ENCODE data around the gene MDFIC.

The MDFIC gene

DNA sequence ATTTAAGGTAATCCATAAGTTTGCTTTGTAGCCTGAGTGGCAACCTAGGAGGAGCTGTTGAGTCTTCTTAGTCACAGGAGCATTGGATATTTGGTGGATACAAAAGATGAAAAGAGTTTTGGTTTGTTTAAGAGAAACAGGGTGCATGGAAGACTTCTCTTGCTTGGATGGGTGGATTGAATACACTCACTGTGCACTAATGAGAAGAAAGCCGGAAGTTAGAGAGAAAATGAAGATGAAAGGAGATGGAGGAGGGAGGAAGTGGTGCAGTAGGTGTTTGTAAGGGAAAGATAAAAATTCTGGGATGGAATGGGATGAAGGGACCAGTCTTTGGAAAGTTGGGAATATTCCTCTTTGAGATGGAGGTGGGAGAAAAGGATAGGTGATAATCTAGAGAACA is 7.7 kb downstream of the MDFIC start:
- DNase-seq = no peak

DNA sequence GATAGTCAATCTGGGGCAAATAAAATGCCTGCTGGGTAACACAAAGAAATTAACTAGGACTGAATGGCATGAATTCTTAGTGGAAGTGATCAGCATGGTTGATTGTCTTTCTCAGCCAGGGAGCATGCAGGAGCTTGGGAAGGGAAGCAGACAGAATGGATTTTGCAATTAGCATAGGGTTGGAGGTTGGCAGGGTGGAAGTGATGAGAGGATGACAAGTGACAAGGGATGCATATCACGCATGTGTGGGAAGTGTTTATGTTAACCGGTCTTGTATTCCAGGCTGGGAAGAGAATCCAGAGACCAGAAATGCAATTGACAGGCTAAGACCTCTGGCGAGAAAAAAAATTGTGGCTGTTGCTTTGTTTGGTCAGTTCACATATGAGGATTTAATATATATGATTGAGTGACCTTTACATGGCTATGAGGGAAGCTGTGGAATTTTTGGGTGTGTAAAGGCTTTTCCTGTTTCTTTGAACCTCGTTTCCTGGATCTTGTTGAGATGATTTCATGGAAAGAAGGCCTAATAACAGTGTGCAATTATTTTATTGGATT is 8.3 kb downstream of the MDFIC start:
- DNase-seq = no peak

DNA sequence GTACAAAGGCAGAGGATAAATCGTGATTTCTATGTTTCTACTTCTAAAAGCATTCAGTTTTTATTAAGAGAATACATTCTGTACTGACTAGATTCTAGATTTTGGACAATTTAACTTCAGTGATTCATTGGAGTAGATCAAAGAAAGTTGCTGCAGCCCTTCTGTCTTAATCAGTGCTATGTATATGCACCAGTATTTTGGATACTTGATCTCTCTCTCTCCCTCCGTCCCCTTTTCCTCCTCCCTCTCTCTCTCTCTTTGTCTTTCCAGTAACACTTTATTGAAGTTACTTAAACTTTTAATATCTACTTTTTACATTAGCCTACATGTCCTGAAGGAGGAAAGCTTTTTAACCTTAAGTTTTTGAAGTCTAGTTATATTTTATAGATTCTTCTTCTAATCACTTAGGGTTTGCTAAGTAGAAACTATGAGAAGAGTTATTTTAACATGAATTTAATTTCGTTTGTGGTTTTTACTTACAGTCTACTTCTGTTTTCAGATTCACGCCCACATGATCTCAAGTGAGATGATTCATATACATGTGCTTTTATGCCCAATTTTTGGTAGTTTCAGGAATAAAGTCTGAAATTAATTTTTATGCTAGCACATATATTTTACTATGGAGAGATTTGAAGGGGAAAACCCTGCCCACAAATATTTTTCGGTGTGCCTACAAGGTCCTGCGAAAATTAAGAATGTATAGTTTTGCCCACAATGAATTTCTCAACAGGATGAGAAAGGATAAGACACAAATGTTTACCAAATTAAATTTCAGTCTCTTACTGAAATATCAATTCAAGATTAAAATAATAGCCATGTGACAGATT is 9.1 kb downstream of the MDFIC start:
- DNase-seq = no peak

- peak; percentile 55 for DNase-seq
Measured at GRCh38 chr7:114931656-114932011, 9.7 kb downstream of the MDFIC start.

DNA sequence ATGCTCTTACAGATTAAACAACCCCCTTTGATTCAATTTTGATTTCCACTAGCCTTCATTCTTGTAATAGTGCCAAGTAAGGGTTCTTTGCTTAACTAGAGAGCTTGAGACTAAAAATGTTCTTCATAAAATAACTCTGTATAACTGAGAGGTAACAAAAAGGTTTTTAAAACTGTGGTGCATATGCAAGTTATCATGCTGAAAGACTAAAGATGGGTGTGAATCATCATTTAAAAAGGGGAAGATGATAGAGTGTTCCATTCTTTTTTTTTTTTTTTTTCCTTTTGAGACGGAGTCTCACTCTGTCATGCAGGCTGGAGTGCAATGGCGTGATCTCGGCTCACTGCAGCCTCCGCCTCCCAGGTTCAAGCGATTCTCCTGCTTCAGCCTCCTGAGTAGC is 11.1 kb downstream of the MDFIC start:
- no peak for DNase-seq

GRCh38 chr7:114933658-114934057 is 11.8 kb downstream of the MDFIC start:
- no peak for DNase-seq

GRCh38 chr7:114934086-114934485 is 12.2 kb downstream of the MDFIC start:
- DNase-seq = no peak

- no peak for DNase-seq
Measured at GRCh38 chr7:114934713-114935112, 12.8 kb downstream of the MDFIC start.

GRCh38 chr7:114936471-114936870 is 14.6 kb downstream of the MDFIC start:
- DNase-seq = no peak

DNA sequence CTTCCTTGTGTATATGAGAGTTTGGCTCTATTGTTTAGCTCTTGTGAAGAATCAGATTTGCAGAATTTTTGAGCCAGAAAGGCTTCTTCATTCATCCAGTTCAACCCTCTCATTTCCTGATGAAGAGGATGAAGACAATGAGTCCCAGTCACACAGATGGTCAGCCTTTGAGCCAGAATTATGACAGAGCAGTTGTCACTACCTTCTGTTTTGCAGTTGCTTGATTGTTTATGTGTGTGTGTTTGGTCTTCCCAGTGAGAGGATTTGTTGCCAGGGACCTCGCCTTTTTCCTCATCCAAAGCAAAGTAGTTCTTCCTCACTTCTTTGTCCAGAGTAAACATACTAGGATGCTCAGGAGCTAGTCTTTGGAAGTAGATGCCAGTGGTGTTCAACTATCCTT is 15.6 kb downstream of the MDFIC start:
- DNase-seq = no peak

DNA sequence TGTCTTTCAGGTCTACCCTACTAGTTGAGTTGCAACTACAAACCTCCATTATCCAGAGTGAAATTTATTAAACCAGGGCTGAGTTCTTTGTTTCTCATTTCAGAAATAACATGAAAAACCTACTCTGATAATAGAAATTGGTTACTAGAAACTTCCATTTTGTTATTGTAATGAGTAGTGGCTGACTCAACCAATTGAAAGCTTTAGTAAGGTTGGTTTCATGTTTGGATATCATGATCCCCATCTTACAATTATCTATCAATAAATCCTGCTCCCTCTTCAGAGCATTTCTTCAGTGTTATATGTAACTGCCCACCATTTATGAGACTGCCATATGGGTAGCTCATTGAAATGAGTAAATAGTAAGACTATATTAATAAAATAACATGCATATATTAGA is 16.9 kb downstream of the MDFIC start:
- DNase-seq = no peak

DNA sequence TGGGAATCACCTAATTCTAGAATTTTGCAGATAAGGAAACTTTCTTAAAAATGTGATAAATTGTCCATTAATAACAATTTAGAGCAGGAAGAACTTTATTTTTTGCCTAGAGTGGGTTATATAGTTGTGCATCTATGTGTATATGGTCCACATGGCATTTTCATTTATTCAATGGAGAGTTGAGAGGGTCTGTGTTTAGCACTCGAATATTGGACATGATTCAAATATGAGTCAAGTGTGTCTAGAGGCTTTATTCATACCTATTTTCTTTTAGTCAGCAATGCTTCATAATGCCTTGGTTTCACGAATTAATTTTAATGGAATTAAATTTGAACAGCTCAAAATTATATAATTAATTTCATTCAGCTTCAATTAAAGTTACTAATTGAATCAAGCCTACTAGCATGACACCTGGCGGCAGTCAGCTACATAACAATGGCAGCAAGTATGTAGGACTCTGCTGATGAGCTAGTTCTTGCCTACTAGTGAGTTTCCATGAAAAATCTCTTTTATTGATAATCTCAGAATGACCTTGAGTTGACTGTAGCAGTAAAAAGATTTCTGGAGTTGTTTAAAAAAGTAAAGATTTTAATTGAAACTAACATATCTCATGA is 17.7 kb downstream of the MDFIC start:
- DNase-seq = no peak

- no peak for DNase-seq
Measured at GRCh38 chr7:114940220-114940619, 18.3 kb downstream of the MDFIC start.

DNA sequence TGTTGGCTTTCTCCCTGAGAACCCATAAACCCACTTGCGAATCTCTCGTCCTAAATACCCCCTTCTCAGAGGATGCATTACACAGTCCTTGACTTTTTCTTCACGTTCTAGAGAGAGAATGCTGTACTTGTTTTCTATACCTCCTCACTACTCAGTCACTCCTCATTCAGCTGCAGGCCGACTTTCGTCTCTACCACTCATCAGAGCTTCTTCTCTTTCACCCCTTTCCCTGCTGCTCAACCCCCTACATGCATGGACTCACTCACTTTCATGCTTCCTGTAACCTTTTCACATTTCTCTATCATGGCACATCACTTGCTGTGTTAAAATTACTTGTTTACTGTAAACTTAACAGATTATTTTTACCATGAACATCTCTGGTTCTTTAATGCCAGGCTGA is 19.8 kb downstream of the MDFIC start:
- DNase-seq = no peak

DNA sequence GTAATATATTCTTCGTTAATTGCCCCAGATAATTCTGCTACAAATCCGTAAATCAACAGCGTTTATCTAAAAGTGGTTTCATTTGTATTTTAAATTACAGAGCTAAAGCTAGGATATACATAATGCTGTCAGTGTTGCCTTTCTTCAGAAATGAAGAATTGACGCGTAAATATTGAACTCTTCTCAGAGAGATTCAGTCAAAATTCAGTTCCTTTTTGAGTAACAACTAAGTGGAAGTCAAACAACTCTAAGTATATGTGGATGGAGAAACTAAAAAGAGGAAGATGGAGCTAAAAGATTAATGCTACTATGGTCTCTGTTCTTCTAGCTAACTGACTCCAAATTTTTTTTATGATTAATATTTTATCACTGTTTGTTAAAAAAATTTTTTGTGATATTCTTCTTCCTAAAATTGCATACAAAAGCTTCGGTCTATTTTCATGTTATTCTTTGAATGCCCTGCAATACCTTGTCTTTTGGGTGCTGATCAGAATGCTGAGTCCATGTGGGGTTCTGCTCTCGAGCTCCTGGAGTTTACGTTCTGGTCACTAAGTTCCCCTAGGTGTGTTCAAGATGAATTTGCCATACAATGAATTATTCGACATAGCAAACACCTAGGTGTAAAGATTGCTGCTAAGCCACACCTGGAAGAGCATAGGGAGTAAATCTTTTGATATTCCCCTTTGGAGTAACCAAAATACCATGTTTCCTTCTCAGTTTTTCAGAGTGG is 20.7 kb downstream of the MDFIC start:
- DNase-seq = no peak

DNA sequence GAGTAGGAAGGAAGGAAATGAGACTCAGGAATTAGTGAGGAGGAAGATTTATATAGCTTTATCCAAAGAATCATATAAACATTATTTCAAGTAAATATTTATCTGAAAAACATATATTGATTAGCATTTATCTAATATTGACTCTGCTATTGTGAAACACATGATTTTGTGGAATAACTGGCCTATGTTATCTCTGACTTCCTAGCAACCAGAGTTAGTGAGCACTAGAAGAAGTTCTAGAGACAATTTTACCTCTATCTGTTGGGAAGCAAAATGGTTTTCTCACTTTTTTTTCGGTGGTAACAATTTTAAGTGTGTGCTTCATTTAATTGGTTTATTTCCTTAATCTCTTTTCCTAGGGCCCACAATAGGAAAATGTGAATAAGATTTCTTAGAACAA is 21.6 kb downstream of the MDFIC start:
- DNase-seq = no peak

DNA sequence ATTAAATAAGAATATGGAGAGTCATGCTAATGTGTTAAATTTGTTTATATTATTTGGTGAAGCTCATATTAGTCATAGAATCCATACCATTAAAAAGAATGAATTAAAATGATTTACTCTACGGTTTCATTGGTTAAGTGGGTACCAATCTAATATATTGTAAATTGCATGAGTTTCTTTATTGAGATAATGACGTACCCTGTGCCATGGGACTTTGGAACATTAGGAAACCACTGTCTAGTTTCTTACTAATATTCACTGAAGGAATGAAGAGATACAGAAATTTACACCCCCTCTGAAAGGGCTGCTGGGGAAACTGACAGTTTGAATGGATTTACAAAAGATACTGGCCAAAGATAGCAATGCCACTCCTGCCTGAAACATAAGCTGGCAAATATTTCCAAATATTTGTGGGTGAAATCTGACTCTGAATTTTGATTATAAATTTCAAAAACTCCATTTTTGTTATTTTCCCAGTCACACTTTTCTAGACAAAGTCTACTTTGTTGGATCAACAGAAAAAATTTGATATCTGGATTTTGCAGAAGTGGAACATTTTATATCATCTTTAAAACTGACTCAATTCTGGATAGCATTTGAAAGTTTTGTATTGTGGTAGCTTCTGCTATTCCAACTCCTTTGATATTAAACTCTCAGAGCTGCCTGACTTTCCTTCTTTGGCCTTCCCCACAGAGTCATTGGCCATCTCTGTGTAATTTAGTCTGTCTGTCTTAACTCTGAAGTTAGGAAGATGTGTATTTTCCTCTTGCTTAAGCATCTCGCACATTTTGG is 22.3 kb downstream of the MDFIC start:
- no peak for DNase-seq

- DNase-seq = no peak
Measured at GRCh38 chr7:114944745-114945625, 23.1 kb downstream of the MDFIC start.

DNA sequence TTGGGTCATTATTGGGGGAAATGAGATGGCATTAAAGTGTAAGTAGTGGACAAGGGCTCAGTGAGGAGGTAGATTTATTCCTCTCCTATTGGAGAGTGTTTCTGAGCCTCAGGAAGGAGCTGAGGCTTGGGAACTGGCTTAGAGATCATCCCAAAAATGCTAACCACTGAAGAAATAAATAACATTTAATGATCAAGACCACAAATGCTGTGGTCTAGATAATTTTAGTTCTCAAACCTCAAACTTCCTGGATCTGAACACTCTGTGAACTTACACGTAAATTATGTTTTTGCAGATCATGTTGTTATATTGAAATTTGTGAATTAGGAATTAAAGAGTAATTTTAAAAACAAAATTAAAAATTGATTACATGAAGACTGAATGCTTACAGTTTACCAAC is 27.3 kb downstream of the MDFIC start:
- no peak for DNase-seq

- DNase-seq = no peak
Measured at GRCh38 chr7:114952296-114952695, 30.4 kb downstream of the MDFIC start.

GRCh38 chr7:114953724-114954123 is 31.8 kb downstream of the MDFIC start:
- DNase-seq = no peak

DNA sequence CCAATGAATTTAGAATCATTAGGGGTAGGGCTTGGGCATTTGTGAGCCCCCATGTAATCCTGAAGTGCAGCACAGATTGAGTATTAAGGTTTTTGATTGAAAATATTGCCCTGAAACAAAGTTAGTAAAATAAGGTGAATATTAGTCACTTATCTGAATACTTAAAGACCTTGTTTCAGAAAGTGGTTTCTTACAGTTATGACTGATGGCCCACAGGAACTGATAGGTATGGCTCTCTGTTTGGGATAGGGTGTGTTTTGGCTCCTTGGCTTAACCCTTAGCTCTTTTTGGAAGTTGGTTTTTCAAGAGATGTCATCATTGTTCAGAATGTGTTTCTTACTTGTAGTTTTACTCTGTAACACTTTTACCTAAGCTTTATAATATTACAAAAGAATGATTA is 34.8 kb downstream of the MDFIC start:
- no peak for DNase-seq
